SK-N-SH (cell line): Measurements from ENCODE around the gene MRAP2.

Experiments
- EP300 ChIP-seq, 2 experiments: IDR thresholded peaks; 2 replicates each; pipeline versions ENCODE4 v1.4.0 to v1.6.1; 2012; ENCODE audit warnings: borderline replicate concordance in 1 of 2, low read depth in 1 of 2, low read length in 1 of 2
- FOXM1 ChIP-seq: IDR thresholded peaks from 2 replicates; pipeline ENCODE4 v1.4.0; 2012; ENCODE audit warnings: low read depth, mild to moderate bottlenecking
- GABPA ChIP-seq: IDR thresholded peaks from 2 replicates; pipeline ENCODE4 v1.4.0; 2012; ENCODE audit warnings: low read depth, mild to moderate bottlenecking
- MXI1 ChIP-seq: IDR thresholded peaks from 2 replicates; pipeline ENCODE4 v1.6.1; 2012; ENCODE audit warnings: mild to moderate bottlenecking, low read depth, low read length, improper control_type of control experiment
- POLR2AphosphoS5 ChIP-seq: IDR thresholded peaks from 2 replicates; pipeline ENCODE4 v1.6.1; 2012; ENCODE audit warnings: low read depth, low read length
- RXRA ChIP-seq: IDR thresholded peaks from 2 replicates; pipeline ENCODE4 v1.4.0; 2012; ENCODE audit warnings: low read depth, mild to moderate bottlenecking, borderline replicate concordance
- SIN3A ChIP-seq: IDR thresholded peaks from 2 replicates; pipeline ENCODE4 v1.6.1; 2012; ENCODE audit warnings: low read depth, mild to moderate bottlenecking, low read length, moderate library complexity, borderline replicate concordance
- TAF1 ChIP-seq: IDR thresholded peaks from 2 replicates; pipeline ENCODE4 v1.6.1; 2012; ENCODE audit warnings: low read depth, mild to moderate bottlenecking, low read length, moderate library complexity, borderline replicate concordance
- TF ChIP-seq, protein P1 (sequence below): IDR thresholded peaks from 2 replicates; pipeline ENCODE4 v1.6.1; 2012; ENCODE audit warnings: mild to moderate bottlenecking, low read depth, low read length, moderate library complexity
- TF ChIP-seq, protein P2 (sequence below): fragments of 200-600 bp; sonication (generic); IDR thresholded peaks from 2 replicates; pipeline ENCODE4 v1.6.1; 2017; ENCODE audit warnings: antibody characterized with exemption, mild to moderate bottlenecking, moderate library complexity
- TF ChIP-seq, protein P3 (sequence below): IDR thresholded peaks from 2 replicates; pipeline ENCODE4 v1.4.0; 2012; ENCODE audit warnings: low read depth, borderline replicate concordance
- TF ChIP-seq, protein P4 (sequence below): IDR thresholded peaks from 2 replicates; pipeline ENCODE4 v1.4.0; 2012; ENCODE audit warnings: low read depth
- TF ChIP-seq, protein P5 (sequence below): IDR thresholded peaks from 2 replicates; pipeline ENCODE4 v1.4.0; 2012; ENCODE audit warnings: low read depth, borderline replicate concordance

DNA sequence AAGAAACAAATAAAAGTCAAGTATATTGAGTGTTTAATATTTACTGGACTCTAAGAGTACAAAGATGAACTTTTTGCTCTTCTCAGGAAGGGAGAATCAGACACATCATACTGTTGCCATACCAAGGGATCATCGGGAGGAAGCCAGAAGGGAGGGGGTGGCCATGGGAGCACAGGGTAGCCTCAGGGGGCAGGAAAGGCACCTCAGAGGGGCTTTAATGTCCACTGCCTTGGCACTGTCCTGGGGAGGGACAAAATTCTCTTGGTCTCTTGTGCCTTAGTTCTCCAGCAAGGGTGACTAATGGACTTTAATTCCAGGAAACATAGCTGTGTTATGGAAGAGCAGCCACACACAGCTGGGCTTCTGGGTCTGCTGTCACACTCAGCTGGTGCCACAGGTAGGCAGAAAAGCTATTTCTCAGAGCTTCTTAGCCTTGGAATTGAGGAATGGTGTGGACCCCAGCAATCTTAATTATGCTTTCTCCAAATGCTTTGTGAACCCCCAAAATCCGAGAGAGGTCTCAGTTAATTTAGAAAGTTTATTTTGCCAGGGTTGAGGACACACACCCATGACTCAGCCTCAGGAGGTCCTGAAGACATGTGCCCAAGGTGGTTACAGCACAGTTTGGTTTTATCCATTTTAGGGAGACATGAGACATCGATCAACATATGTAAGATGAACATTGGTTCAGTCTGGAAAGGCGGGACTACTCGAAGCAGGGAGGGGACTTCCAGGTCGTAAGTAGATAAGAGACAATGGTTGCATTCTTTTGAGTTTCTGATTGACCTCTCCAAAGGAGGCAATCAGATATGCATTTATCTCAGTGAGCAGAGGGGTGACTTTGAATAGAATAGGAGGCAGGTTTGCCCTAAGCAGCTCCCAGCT is 53.2 kb downstream of the MRAP2 start:
- TF ChIP-seq POLR2AphosphoS5 (no peak), GABPA (no peak), TAF1 (no peak), MXI1 (no peak), SIN3A (no peak), RXRA (no peak), EP300 (IDR thresholded peaks at IDR 0.05; ENCODE audit: borderline replicate concordance in 1 of 2, low read depth in 1 of 2, low read length in 1 of 2) (no peak), FOXM1 (no peak)
- TF ChIP-seq, protein P1, sequence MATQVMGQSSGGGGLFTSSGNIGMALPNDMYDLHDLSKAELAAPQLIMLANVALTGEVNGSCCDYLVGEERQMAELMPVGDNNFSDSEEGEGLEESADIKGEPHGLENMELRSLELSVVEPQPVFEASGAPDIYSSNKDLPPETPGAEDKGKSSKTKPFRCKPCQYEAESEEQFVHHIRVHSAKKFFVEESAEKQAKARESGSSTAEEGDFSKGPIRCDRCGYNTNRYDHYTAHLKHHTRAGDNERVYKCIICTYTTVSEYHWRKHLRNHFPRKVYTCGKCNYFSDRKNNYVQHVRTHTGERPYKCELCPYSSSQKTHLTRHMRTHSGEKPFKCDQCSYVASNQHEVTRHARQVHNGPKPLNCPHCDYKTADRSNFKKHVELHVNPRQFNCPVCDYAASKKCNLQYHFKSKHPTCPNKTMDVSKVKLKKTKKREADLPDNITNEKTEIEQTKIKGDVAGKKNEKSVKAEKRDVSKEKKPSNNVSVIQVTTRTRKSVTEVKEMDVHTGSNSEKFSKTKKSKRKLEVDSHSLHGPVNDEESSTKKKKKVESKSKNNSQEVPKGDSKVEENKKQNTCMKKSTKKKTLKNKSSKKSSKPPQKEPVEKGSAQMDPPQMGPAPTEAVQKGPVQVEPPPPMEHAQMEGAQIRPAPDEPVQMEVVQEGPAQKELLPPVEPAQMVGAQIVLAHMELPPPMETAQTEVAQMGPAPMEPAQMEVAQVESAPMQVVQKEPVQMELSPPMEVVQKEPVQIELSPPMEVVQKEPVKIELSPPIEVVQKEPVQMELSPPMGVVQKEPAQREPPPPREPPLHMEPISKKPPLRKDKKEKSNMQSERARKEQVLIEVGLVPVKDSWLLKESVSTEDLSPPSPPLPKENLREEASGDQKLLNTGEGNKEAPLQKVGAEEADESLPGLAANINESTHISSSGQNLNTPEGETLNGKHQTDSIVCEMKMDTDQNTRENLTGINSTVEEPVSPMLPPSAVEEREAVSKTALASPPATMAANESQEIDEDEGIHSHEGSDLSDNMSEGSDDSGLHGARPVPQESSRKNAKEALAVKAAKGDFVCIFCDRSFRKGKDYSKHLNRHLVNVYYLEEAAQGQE = no peak
- TF ChIP-seq, protein P2, sequence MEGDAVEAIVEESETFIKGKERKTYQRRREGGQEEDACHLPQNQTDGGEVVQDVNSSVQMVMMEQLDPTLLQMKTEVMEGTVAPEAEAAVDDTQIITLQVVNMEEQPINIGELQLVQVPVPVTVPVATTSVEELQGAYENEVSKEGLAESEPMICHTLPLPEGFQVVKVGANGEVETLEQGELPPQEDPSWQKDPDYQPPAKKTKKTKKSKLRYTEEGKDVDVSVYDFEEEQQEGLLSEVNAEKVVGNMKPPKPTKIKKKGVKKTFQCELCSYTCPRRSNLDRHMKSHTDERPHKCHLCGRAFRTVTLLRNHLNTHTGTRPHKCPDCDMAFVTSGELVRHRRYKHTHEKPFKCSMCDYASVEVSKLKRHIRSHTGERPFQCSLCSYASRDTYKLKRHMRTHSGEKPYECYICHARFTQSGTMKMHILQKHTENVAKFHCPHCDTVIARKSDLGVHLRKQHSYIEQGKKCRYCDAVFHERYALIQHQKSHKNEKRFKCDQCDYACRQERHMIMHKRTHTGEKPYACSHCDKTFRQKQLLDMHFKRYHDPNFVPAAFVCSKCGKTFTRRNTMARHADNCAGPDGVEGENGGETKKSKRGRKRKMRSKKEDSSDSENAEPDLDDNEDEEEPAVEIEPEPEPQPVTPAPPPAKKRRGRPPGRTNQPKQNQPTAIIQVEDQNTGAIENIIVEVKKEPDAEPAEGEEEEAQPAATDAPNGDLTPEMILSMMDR = no peak
- TF ChIP-seq, protein P3, sequence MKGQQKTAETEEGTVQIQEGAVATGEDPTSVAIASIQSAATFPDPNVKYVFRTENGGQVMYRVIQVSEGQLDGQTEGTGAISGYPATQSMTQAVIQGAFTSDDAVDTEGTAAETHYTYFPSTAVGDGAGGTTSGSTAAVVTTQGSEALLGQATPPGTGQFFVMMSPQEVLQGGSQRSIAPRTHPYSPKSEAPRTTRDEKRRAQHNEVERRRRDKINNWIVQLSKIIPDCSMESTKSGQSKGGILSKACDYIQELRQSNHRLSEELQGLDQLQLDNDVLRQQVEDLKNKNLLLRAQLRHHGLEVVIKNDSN = no peak
- TF ChIP-seq, protein P4, sequence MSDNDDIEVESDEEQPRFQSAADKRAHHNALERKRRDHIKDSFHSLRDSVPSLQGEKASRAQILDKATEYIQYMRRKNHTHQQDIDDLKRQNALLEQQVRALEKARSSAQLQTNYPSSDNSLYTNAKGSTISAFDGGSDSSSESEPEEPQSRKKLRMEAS = no peak
- TF ChIP-seq, protein P5, sequence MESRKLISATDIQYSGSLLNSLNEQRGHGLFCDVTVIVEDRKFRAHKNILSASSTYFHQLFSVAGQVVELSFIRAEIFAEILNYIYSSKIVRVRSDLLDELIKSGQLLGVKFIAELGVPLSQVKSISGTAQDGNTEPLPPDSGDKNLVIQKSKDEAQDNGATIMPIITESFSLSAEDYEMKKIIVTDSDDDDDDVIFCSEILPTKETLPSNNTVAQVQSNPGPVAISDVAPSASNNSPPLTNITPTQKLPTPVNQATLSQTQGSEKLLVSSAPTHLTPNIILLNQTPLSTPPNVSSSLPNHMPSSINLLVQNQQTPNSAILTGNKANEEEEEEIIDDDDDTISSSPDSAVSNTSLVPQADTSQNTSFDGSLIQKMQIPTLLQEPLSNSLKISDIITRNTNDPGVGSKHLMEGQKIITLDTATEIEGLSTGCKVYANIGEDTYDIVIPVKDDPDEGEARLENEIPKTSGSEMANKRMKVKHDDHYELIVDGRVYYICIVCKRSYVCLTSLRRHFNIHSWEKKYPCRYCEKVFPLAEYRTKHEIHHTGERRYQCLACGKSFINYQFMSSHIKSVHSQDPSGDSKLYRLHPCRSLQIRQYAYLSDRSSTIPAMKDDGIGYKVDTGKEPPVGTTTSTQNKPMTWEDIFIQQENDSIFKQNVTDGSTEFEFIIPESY = no peak
